Activated CD4-positive, alpha-beta T cell treated with anti-CD3 and anti-CD28 coated beads, Interleukin-2, amount 50 U/mL, for 4 hours (primary cell): Measurements from ENCODE around the gene DYRK1B.
A peak's percentile ranks its signal among the peaks of the same experiment; 100 is the strongest.

Source experiments
- DNase-seq, 2 experiments: peaks; one replicate each; pipeline ENCODE4 v3.0.0-alpha.2; 2020

Gene DYRK1B

DNA sequence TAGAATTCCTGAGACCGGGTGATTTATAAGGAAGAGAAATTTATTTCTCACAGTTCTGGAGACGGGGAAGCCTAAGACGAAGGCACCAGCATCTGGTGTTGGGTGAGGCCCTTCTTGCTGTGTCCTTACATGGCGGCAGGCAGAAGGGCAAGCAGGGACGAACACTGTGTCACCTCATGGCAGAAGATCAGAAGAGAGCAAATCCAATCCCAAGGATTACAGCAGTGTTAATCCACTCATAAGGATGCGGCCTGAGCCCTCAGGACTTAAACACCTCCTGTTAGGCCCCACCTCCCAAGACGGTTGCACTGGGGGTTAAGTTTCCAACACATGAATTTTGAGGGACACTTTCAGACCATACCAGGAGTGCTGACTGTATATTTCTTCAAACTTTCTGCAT lies 18.9 kb upstream of the DYRK1B start:
- no peak for DNase-seq

DNA sequence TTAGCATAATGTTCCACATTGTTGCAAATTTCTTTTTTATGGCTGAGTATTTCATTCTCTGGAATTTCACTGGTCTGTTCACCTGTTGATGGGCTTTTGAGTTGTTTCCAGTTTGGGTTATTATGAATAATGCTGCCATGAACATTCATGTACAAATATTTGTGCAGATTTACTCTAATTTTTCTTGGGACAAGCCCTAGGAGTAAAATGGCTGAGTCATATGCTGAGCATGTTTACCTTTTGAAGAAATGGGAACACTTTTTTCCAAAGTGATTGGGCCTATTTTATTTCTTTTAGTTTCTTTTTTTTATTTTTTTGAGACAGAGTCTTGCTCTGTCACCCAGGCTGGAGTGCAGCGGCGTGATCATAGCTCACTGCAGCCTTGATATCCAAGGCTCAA lies 16.9 kb upstream of the DYRK1B start:
- no peak for DNase-seq

- DNase-seq, result no peak
Observed at GRCh38 chr19:39848392-39848791, 14.4 kb upstream of the DYRK1B start.

GRCh38 chr19:39847525-39847924 lies 13.6 kb upstream of the DYRK1B start:
- DNase-seq, result no peak

- DNase-seq, result no peak
Observed at GRCh38 chr19:39846678-39847486, 12.9 kb upstream of the DYRK1B start.

DNA sequence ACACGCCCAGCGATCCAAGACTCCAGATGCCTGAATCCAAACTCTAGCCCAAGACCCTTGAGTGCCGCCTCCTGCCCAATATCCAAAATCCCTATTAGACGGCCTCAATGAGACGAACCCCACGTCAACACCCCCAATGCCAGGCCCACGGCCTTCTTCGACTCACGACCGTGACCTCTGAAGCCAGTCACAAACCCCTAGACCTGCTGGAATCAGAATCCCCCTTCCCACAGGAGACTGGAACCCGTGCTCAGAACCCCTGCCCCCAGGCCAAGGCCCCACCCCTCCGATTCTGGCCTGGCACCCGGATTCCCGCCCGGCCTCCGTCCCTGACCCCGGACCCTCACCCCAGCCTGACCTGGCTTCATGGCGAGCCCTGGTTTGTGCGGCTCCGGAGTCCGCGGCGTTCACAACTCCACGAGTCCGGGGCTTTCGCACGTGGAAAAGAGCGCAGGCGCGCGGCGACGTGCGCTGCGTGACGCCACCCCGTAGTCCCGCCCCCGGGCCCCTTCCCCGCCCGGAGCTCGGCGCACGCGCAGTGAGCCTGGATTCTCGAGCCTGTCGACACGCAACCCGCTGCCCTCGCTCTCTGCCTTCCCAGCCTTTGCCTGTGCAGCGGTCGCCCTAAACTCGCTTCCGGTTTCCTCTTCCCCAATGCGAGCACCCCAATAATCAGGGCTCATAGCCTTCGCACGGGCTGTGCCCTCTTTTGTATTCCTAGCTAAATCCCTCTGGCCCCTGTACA lies 12.1 kb upstream of the DYRK1B start, which contains the start of gene FBL:
Gene FBL (minus strand): TSS at position 447 of the 745 bp plus-strand sequence. CDS start 79 bp downstream, at position 368.
- DNase-seq, result peak; percentile 97

DNA sequence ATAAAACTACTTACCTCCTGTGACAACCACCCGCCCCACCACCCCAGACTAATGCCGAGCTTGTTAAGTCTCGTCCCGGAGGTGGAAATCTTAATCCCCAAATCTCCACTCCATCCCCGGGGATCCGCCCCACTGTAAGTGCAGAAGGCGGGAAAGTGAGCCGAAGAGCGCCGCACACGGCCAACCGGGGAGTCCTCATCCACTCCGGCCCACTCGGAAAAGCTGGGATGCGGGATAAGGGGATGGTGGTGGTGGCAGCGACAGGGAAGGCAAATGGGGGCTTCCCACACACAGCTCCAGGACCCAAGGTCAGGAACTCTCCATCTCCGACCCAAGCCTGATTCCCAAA lies 11.6 kb upstream of the DYRK1B start:
- peak in 1 of 2 experiments; percentile 12 for DNase-seq

GRCh38 chr19:39845172-39845571 lies 11.2 kb upstream of the DYRK1B start:
- DNase-seq, result no peak

DNA sequence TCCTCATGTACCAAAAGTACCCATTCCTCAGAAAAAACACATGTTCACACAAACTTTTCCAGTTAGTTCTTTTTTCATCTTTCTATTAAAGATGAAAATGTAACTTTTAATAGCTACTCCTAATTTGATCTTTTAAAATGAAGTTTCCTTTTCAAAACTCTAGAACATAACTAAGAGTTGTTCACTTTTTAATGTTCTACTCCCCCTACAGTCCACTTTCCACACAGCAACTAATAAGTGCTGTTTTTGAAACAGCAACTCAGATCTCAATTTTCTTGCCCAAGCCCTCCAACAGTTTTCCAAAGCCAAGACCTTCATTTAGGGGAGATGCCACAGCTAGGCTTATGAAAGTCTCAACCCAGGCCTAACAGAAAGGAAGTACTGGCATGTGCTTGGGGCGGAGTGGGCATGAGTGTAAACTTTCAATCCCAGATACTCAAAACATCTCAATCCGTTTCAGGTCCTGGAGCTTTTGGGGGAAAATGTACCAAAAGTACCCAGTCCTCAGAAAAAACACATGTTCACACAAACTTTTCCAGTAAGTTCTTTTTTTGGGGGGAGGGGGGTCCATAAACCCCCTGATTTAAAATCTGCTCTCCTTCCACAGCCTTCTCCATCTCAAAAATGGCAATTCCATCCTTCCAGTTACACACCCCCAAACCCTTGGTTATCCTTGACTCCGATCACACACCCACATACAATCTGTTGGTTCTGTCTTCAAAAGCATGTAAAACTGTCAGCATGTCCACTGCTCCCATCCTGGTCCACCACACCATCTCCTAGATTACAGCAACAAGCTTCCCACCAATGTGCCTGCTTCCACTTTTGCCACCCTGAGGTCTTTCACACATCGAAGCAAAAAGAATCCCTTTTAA lies 10.2 kb upstream of the DYRK1B start:
- no peak for DNase-seq

DNA sequence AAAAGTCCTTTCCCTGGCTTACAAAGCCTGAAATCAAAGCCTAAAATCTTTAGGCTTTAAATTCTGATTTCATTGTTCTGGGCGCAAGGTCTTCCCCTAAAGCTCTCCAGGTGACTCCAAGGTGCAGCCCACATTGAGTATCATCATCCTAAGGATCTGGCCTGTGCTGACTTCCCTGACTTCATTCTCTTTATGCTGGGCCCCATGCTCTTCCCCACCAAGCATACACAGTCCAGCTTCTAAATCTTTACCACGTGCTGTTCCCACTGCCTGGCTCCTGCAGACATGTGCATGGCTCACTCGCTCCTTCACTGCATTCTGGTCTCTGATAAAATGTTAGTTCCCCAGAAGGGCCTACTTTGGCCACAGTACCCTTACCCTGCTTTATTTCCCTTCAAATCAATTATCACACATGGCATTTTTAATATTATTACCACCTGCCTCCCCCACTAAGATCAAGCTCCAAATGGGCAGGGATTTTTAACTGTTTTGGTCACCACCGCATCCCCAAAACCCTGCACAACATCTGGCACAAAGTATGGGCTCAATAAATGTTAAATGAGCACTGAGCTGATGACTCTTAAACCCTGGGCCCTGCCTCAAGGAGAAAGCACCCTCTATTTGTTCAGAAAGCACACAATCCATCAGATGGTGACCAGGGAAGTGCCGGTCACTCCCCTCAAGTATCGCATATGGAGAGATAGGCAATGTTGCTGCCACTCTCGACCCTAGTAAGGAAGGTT lies 8.9 kb upstream of the DYRK1B start:
- no peak for DNase-seq

DNA sequence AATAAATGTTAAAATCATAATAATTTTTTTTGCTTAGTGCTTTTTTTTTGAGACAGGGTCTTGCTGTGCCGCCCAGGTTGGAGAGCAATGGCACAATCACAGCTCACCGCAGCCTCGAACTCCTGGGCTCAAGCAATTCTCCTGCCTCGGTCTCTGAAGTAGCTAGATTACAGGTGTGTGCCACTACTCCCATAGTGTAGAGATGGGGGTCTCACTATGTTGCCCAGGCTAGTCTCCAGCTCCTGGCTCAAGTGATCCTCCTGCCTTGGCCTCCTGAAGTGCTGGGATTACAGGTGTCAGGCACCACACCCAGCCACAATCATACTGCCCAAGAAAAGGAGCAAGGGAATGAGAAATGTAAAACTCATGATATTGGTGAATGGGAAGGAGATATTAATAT lies 7.1 kb upstream of the DYRK1B start:
- no peak for DNase-seq

DNA sequence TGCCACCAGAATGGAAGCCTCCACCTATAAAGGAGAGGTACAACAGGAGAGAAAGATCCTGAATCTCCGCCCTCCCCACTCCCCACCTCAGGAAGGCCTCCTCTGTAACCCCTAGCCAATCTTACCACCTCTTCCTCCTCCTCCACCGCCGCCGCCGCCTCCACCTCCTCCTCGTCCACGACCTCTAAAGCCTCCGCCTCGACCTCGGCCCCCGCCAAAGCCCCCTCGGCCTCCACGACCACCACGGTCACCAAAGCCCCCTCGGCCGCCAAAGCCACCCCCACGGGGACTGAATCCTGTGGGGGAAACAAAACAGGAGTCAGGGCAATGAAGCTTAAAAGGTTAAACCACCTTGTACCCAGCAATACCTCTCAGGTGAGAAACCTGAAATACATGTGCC lies 6.5 kb upstream of the DYRK1B start:
- no peak for DNase-seq

DNA sequence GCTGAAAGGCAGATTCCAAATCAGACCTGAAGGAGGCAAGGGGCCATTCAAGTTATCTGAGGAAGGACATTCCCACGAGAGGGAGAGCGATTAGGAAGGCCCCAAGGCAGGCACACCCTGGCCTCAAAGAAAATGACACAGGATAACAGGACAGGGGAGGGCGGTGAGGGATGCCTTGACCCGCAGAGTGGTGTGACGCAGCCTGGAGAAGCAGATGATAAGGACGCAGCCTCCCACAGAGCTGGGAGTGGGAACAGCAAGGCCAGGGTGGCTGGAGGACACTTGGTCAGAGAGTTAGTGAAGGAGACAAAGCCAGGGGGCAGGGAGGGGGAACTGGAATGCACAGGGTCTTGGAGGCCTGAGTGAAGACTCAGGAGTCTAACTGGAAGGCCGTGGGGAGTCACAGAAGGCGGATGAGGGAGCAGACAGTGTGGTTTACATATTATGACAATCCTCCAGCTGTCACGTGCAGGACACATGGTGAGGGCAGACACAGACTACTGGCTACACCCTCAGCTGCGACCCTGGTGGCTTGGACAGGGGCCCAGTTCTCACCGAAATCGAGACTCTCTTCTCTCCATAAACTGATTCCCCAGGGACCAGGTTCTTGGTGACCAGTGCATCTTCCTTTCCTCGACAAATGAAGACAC lies 5.8 kb upstream of the DYRK1B start:
- no peak for DNase-seq

DNA sequence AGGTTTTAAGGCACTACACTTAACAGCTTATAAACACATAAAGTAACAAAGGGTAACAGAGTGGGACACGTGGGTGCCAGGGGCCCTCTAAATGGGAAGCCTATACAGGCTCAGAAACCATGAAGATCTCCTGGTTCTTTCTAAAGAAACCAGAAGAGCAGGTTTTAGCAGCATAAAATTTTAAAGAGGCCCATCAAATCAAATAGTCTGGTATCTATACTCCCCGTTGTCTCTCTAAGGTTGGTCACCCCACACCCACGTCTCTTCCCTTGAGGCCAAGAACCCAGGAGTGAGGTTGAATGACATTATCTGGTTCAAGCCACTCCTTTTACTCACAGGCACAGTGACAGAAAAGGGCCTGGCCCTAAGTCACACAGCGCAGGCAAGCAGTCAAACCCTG lies 4.6 kb upstream of the DYRK1B start:
- DNase-seq, result no peak

- DNase-seq, result no peak
Observed at GRCh38 chr19:39837978-39838377, 4.0 kb upstream of the DYRK1B start.

DNA sequence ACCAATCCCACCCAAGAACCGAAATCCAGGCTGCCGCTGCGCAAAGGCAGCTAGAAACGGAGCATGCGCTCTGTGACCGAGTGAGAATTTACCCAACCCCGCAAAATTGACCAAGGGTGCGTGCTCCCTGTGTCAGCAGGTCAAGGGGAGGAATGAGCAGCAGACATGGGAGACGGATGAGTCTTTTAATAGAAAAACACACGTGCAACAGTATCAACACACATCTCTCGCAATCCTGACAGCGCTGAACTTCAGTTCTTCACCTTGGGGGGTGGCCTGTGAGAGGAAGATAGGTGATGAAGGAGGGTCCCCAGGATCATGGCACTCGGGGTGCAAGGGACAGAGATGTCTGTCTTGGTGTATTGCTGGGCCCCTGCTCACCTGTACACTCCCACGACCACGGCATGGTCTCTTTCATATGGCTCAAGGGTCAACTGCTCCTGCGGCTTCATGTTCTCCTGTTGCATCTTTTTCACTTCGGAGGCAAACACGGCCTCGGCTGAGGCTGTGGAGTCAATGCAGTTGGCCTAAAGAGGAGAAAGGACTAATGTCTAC lies 402 bp upstream of the DYRK1B start:
- no peak for DNase-seq

- no peak for DNase-seq
Observed at GRCh38 chr19:39833160-39833463, 850 bp downstream of the DYRK1B start.

GRCh38 chr19:39832341-39833083 lies 1.4 kb downstream of the DYRK1B start:
- no peak for DNase-seq

GRCh38 chr19:39831679-39832078 lies 2.3 kb downstream of the DYRK1B start:
- no peak for DNase-seq

DNA sequence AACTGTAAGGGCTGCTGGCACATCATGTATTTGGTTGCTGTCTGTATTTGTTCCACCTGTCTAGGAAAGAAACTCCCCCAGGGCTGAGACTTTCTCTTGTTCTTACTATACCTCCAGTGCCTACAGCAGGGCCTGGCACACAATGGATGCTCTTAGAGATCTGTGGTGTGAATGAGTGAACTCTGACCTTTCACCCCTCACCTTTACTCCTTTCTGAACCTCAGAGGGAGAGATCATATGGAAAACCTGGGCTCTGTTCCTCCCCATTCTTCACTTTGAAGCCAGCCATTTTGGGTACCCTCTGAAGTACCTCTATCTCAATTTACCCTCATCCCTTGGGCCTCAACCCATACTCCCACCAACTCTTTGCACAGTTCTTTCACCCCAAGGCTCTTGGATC lies 3.1 kb downstream of the DYRK1B start:
- no peak for DNase-seq

GRCh38 chr19:39830406-39830805 lies 3.6 kb downstream of the DYRK1B start:
- DNase-seq, result no peak
